Renal cortical epithelial cell (primary cell): ENCODE data around the gene CASTOR2. TPM values are rescaled to one million over a fixed set of nuclear protein-coding genes. Genes with fewer than 3 reads are reported as not detected.
"Not testable (repeated sequence)": the region's sequence is repeated elsewhere in the genome, so short reads cannot be mapped to it uniquely, and the experiment has no call there.

ENCODE experiments used
- DNase-seq: peaks from one replicate; pipeline ENCODE4 v3.0.0-alpha.2; 2011; ENCODE audit warnings: low read depth
- total RNA-seq: library from RNA; depleted of rRNA; stranded (reverse); fragments of >200 nt; gene quantifications from 2 replicates; pipeline ENCODE4 v1.2.3, GENCODE V29; 2014

The CASTOR2 gene
- 4.5 and 40.5 TPM in 2 replicates for total RNA-seq

DNA sequence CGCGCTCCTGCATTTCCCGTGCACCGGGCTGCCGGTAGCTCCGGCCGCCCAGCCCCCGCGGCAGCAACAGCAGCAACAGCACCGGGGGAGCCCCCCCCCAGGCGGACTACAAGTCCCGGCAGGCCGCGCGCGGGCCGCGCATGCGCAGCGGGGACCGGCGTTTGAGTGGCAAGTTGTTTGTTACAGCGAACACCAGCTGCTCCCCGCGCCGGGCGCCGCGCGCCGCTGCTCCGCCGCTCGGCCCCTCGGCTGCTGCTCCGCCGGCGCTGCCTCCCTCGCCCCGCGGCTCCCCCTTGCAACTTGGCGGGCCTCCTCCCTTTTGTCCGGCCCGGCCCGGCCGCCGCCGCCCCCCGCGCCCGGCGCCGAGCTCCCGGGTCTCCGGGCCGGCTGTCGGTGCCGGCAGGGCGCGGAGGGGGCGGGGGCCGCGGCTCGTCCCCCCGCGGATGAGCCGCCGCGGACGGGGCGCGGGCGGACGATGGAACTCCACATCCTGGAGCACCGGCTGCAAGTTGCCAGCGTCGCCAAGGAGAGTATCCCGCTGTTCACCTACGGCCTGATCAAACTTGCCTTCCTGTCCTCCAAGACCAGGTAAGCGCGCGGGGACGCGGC lies at the start of gene CASTOR2:
Gene CASTOR2, plus strand, starts transcription at position 195 of the 609 bp plus-strand sequence. Its CDS starts 281 bp downstream, at position 476.
- DNase-seq: not testable (repeated sequence)

DNA sequence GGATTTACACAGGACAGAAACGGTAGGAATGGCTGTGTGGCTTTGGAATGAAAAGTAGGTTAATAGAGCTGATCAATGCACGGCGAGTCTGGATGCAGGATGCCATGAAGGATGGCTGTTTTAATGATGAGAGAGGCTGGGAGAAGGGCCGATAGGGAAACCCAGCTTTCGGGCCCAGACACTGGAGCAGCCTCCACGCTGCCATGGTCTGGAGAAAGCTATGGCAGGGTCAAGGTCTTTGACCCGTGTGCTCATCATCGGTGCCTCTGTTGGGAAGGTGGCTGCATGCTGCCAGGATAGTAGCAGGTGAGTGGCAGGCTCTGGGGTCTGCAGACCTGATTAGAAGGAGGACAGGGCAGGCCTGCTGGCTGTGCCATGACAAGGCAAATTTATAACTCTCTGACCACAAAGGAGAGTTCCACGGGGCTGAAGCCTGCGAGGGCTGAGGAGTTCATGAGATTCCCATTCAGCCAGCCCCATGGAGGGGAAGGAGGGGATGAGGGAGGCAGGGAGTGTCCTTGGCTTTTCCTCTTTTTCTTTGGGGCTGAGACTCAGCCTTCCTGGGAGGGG lies 42.1 kb upstream of the CASTOR2 start:
- DNase-seq: not testable (repeated sequence)

DNA sequence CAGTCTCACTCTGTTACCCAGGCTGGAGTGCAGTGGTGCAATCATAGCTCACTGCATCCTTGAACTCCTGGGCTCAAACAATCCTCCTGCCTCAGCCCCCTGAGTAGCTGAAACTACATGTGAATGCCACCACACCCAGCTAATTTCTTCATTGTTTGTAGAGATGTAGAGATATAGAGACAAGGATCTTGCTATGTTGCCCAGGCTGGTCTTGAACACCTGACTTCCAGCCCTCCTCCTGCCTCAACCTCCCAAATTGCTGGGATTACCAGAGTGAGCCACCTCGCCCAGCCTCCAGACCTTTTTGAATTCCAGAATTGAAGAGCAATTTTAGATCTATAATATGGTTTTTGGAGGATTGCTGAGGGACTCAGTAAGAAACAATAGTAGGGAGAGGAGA lies 40.9 kb upstream of the CASTOR2 start:
- DNase-seq: not testable (repeated sequence)

DNA sequence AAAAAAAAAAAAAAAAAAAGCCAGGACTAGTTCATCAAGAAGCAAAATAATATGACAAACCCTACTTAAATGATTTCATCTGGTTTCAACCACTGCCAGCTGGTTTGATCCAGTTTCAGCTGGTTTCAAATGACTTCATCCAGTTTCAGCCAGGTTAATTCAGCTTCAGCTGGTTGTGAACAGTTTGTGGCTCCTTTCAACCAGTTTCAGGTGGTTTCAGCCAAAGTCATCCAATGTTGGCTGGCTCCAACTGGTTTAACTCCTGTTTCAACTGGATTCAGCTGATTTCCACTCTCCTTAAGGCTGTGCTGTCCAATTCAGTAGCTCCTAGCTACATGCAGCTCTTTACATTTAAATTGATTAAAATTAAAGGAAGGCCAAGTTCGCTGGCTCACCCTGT lies 37.5 kb upstream of the CASTOR2 start:
- DNase-seq: not testable (repeated sequence)

DNA sequence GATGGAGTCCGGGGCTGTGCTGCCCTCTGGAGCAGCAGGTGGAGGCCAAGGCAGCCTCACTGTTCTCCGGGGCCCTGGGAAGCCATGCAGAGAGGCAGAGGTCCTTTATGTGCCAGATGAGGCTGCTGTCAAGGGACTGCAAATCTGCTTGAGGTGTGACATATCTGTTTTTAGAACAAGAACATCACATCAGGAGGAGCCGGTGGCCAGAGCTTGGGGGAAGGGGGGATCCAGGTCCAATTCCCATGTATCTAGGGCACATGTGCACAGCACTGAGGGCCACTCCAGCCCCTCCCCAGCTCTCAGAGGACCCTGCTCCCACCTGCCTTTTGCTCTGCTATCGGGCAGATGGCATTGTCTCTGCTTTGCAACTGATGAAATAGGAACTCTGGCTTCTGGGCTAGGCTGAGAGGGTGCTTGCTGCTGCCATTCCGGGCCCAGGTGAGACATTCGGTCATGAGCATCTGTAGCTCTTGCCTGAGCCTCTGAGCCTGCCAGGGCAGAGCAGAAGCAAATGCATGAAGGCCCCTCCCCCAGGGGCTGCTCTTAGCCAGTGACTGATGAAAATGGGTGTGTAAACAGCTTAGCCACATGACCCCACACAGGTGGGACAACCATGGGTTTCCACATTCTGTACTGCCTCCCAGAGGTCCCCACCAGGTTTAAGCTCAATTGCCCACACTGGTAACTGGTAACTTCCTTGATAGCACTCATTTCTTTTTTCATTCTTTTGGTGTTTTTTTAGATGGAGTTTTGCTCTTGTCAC lies 32.8 kb upstream of the CASTOR2 start:
- not testable (repeated sequence) for DNase-seq

DNA sequence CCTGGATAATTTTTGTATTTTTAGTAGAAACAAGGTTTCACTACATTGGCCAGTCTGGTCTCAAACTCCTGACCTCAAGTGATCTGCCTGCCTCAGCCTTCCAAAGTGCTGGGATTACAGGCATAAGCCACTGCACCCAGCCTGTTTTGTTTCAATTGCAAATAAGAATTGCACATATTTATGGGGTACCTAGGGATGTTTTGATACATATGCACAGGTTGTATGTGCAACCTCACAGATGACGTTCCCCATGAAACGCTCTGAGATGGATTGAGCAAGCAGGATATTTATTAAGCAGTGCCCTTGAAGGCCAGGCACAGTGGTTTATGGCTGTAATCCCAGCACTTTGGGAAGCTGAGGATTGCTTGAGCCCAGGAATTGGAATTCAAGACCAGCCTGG lies 25.1 kb upstream of the CASTOR2 start:
- not testable (repeated sequence) for DNase-seq

DNA sequence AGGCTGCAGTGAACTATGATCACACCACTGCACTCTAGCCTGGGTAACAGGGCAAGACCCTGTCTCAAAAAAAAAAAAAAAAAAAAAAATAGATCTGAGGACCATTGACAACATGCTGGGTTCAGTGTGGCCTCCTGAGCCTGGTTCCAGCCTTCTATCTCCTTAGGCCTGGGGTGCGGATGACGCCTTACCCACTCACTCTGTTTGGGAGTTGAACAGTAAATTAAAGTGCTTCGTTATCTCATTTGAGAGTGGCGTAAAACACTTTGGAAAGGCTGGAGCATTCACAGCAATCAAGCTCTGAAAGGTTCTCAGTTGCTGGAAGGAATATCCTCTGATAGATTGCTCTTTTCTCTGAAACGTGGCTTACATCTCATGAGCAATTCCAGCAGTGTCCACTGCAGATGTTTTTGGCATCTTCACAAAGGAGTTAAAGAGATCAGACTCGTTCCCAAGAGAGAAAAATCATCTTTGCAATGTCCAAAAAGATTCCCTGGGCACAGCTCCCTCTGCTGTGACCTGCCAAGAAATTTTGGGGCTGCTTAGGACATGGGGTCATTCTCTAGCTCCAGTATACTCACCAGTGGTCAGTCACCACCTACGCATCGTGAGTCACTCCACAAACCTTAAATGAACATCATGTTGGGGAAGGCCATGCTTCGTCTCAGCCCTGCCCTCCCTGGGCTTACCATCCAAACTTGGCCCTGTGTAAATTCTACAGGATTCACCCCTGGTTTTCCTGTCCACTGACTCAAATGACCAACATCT lies 23.0 kb upstream of the CASTOR2 start:
- not testable (repeated sequence) for DNase-seq

DNA sequence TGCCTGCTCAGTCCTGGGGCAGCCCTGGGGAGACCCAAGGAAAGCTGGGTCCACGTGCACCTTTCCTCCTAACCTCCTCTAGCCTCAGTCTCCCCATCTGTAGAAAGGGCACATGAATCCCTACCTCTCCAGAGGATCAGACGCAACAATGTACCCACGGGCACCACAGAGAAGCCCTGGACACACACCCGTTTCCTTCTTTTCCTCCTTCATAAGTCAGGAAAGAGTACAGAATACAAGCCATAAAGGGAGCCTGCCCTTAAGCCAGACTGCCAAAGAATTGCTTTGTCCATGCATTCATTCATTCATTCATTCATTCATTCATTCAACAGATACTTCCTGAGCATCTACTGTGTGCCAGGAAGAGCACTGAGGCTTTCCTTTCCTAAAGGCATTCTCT lies 20.6 kb upstream of the CASTOR2 start:
- not testable (repeated sequence) for DNase-seq

DNA sequence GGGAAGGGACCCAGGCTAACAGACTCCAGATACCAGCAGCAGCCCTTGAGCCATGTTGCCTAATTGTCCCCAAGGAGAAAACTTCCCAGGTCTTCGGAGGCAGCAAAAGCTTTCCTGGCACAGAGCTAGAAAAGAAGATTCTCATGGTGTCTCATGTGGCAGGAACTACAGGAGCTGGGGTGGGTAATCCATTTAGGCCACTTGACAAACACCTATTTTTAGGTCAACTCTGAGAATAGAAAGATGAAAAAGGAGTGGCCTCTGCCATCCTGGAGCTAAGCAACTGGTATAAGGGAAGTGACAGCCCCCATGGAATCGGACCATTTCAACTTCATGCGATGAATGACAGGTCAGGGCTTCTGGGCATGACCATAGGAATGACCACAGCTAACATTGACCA lies 16.8 kb upstream of the CASTOR2 start:
- DNase-seq: not testable (repeated sequence)

DNA sequence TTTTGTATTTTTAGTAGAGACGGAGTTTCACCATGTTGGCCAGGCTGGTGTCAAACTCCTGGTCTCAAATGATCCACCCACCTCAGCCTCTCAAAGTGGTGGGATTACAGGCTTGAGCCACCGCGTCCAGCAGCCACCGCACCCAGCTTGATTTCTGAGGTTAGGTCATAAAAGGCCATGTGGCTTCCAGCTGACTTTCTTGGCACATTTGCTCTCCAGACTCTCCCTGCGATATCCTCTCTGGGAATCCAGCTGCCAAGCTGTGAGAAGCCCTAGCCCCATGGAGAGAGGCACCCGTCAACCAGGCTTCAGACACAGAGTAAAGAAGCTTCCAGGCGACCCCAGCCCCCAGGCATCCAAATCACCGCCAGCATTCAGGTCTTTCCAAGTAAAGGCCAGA lies 10.7 kb upstream of the CASTOR2 start:
- not testable (repeated sequence) for DNase-seq

DNA sequence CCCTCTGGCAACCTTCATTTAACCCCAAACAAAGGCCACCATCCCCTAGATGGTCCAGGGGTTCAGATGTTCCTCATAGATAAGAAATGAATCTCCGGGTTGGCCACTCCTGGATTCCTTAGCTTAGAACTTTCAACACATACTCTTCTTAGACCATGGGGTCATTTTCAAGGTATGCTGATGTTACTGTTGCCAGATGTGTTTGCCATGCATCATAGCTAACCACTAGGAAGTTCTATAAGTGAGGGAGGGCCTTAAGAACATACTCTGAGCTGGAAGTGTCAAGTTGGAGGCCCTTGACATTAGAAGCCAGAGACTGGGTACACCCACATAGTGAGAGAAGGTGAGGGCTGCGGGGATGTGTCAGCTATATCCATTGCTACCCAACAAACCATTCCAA lies 6.2 kb upstream of the CASTOR2 start:
- DNase-seq: not testable (repeated sequence)

DNA sequence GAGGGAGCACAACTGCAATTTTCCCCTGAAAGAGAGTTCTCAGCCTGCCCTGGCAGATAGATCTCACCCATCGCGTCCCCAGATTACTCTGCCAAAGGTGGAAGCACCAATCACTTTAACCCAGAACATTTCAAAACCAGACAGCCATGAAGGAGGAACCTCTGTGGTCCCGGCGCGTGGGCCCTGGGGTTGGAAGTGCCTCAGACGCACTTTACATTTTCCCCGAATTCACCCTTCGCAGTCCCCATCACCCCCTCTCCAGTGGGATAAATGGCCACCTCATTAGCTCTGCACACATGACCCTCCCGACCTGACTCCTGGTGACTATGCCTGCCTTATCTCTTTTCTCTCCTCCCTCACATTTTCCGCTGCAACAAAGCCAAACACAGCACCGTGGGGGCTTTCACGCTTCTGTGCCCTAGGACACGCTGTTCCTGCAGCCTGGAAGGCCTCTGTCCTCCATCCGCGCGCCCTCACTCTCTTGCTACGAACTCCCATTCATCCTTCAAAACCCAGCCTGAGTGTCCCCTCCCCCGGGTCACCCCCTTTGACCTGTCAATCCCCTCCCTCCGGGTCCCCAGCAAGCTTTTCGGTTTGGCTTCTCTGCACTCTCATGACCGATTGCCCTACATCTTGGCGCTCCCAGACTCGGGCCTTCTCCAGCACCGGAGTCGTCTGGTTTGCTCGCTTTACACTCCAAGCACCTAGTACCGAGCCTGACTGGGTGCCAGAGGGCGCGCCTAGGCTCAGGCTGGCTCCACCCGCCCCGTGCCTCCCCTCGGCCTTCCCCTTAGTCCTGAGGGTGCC lies 598 bp upstream of the CASTOR2 start:
- DNase-seq: not testable (repeated sequence)

DNA sequence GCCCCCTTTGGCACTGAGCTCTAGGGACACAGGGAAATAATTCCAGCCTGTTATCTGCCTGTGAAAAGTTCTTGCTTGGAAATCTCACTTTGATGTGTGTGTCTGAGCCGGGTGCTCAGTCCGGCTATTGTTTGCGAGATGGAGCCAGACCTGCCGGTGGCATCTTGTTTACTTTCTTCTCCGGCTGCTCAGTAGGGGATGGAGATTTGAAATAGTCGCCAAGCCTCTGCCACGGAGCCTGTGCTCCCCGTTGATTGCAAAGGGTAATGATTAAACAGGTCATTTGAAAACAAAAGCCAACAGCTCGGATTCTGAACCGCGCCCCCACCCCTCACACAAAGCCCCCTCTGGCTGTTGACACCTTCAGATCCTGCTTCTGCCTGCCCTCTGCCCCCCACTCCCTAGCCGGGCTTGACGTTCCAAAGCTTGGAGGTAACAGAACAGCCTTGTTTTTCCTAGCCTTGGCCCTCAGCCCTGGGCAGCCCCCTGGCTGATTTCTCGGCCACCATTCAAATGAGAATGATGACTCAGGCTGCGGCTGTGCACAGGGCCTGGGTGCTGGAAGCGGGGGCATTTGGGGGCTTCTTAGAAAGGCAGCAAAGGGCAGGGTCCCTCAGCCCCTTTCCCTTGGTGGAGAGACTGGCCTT lies 1.8 kb downstream of the CASTOR2 start:
- not testable (repeated sequence) for DNase-seq

DNA sequence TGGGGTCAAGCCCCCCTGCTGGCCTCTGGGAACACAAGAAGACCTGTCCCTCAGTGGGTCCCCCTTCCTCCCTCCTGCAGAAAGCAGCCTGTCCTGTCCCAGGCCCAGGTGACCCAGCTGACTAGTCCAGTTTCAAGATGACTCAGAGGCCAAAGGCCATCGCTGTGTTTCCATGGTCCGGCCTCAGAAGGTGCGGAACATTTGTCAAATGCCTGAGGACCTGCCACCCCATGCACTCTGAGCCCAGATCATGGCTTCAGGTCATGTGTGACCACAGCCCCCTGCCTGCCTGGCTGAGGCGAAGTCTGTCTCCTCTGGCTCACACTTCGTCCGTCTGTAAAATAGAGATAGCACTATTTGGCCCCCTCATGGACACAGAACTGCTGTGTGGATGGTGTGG lies 2.4 kb downstream of the CASTOR2 start:
- not testable (repeated sequence) for DNase-seq

DNA sequence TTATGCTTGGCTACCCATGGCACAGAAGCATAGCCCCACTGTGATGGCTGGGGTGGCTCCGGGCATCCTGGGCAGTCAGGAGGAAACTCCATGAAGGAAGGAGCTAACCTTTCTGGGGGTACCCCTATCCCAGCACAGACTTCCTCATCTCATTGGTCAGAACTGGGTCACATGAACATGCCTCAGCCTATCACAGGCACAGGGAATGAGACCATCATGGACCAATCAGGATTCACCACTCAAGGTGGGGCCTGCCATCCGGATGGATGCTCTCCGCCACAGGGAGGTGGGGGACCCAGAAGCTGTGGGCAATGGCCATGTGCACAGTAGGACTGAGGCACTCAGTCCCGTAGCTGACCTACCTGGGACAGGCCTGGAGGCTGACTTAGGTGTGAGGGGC lies 6.9 kb downstream of the CASTOR2 start:
- not testable (repeated sequence) for DNase-seq

DNA sequence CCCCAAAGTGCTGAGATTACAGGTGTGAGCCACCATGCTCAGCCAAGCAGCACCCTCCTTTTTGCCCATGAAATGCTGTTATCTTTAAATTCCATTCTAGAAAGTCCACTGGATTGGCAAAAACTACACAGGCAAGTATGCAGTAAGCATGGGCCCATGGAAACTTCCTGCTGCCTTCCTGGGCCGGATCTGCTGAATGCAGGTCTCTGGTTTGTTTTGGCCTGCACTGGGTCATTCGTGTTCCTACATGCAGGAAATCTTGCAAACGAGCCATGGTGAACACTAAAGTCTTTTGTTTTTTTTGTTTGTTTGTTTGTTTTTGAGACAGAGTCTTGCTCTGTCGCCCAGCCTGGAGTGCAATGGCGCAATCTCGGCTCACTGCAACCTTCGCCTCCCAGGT lies 7.9 kb downstream of the CASTOR2 start:
- DNase-seq: not testable (repeated sequence)

DNA sequence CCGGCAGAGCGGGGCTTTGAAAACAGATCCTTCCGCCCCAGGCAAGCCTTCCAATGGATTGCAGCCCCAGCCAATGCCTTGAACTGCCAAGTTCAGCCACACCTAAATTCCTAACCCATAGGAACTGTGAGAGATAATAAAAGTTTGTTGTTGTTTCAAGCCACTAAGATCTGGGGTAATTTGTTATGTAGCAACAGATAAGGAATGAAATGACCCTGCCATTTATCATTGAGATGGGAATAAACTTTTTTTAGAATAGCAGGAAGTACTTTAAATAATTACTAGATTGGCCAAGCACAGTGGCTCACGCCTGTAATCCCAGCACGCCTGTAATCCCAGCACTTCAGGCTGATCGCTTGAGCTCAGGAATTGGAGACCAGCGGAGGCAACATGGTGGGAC lies 11.5 kb downstream of the CASTOR2 start:
- not testable (repeated sequence) for DNase-seq

DNA sequence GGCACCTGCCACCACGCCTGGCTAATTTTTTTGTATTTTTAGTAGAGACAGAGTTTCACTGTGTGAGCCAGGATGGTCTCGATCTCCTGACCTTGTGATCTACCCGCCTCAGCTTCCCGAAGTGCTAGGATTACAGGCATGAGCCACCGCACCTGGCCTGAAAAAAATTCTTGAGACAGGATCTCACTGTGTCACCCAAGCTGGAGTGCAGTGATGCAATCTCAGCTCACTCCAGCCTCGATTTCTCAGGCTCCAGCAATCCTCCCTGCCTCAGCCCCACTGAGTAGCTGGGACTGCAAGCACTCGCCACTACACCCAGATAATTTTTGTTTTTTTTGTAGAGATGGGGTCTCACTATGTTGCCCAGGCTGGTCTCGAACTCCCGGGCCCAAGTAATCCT lies 13.0 kb downstream of the CASTOR2 start:
- not testable (repeated sequence) for DNase-seq

DNA sequence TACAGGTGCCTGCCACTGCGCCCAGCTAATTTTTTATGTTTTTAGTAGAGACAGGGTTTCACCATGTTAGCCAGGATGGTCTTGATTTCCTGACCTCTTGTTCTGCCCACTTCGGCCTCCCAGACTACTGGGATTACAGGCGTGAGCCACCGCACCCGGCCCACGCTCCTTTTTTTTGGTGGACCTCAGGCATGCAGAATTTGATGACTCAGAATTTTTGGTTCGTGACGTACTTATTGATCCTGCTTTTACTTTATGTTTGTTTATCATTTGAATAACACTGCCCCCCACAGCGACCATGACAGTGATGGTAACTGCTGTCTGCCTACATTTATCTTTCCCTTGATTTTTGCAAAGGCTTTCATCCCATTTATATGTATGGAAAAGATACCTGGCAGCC lies 23.9 kb downstream of the CASTOR2 start:
- not testable (repeated sequence) for DNase-seq

DNA sequence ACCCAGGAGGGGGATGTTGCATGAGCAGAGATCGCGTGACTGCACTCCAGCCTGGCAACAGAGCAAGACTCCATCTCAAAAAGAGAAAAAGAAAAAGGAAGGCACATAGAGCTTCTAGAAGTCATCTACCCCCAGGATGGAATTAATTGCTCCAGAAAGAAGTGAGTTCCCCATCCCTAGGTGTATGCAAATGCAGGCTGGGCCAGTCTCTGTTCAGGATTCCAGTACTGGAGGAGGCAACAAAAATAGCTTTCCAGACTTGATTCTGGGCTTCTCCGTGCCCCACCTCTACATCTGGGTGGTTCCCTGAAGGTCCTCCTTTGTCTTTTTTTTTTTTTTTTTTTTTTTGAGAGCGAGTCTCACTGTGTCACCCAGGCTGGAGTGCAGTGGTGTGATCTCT lies 28.6 kb downstream of the CASTOR2 start:
- no peak for DNase-seq
